HepG2 (cell line): Measurements from ENCODE around the gene IPO5. TPM values are rescaled to one million over a fixed set of nuclear protein-coding genes. Genes with fewer than 3 reads are reported as not detected.
A peak's percentile ranks its signal among the peaks of the same experiment; 100 is the strongest.

Experiments
- ATAC-seq: fragments of 200-7000 bp; cut with Tn5 transposase; 3 replicates; pipeline ENCODE4 v1.9.1; 2020; ENCODE audit warnings: mild to moderate bottlenecking, moderate library complexity
- BruUV-seq: library from RNA; stranded (reverse); fragments of 400-500 nt; replicated peaks from 2 replicates; lab custom pipeline; 2021; lab: Mats Ljungman, UMichigan
- CTCF ChIA-PET: fragments of 300-600 bp; formaldehyde crosslinking; extraction: SDS; loops from one replicate; lab custom pipeline; 2021; ENCODE audit warnings: low total read pairs, inconsistent platforms, low intra/inter-chr PET ratio; lab: Yijun Ruan, JAX
- POLR2A ChIA-PET: fragments of 350-600 bp; sonication (Branson Sonifier 250); formaldehyde crosslinking; loops from one replicate; lab custom pipeline; 2020; ENCODE audit warnings: antibody characterized with exemption, inconsistent platforms; lab: Yijun Ruan, JAX
- DNase-seq: peaks from one replicate; pipeline ENCODE4 v3.0.0-alpha.2; 2015; ENCODE audit warnings: low spot score
- FAIRE-seq: peaks from 3 replicates; lab custom pipeline; 2011; peaks lifted over from hg19 to GRCh38; lab: Jason Lieb, UNC
- H2AFZ ChIP-seq: one replicate; pipeline ENCODE4 v1.6.1; 2011; ENCODE audit warnings: low read length, inconsistent platforms
- H3K27ac ChIP-seq: fragments of 300-600 bp; 3 replicates; pipeline ENCODE4 v1.8.0; 2011; ENCODE audit warnings: mixed run types, mild to moderate bottlenecking, mixed read lengths, low read length, inconsistent platforms; ENCODE audit not compliant: insufficient read depth; ENCODE audit errors: extremely low read length
- H3K27me3 ChIP-seq, 2 experiments: fragments of 200-600 bp in 1 of 2; 2 replicates in 1 of 2; 3 replicates in 1 of 2; pipeline versions ENCODE4 v1.6.0 to v1.8.0; 2011; ENCODE audit warnings: low read length in 2 of 2, mild to moderate bottlenecking in 2 of 2, moderate library complexity in 2 of 2, inconsistent platforms in 1 of 2; ENCODE audit not compliant: insufficient read depth in 2 of 2, control insufficient read depth in 1 of 2
- H3K36me3 ChIP-seq, 2 experiments: fragments of 200-600 bp in 1 of 2; replicated peaks in 1 of 2; 2 replicates in 1 of 2; 3 replicates in 1 of 2; pipeline versions ENCODE4 v1.5.1 to v1.8.0; 2011; ENCODE audit warnings: low read length in 2 of 2, inconsistent platforms in 1 of 2; ENCODE audit not compliant: insufficient read depth in 2 of 2, control insufficient read depth in 1 of 2
- H3K4me1 ChIP-seq: 2 replicates; pipeline ENCODE4 v1.5.1; 2012; ENCODE audit warnings: low read length, inconsistent platforms; ENCODE audit not compliant: insufficient read depth
- H3K4me2 ChIP-seq: 2 replicates; pipeline ENCODE4 v1.6.0; 2011; ENCODE audit warnings: low read depth, low read length, inconsistent platforms
- H3K4me3 ChIP-seq, 3 experiments: fragments of 200-600 bp in 1 of 3; sonication (generic), shearing (Covaris generic) in 1 of 3; replicated peaks in 1 of 3; 2 replicates each; pipeline ENCODE4 v1.5.1; 2011 to 2016; ENCODE audit warnings: low read length in 3 of 3, inconsistent platforms in 2 of 3, low read depth in 2 of 3, mild to moderate bottlenecking in 2 of 3, control low read depth in 1 of 3, mixed read lengths in 1 of 3; ENCODE audit not compliant: insufficient read depth in 1 of 3
- H3K79me2 ChIP-seq: one replicate; pipeline ENCODE4 v1.6.1; 2011; ENCODE audit warnings: low read length, inconsistent platforms; ENCODE audit not compliant: insufficient read depth
- H3K9ac ChIP-seq: 2 replicates; pipeline ENCODE4 v1.6.0; 2011; ENCODE audit warnings: mild to moderate bottlenecking, low read depth, low read length, inconsistent platforms; ENCODE audit not compliant: insufficient read depth
- H3K9me3 ChIP-seq: 2 replicates; pipeline ENCODE4 v1.5.1; 2012; ENCODE audit warnings: mild to moderate bottlenecking, low read length
- H4K20me1 ChIP-seq: 2 replicates; pipeline ENCODE4 v1.6.0; 2011; ENCODE audit warnings: inconsistent platforms, mild to moderate bottlenecking, low read length, moderate library complexity; ENCODE audit not compliant: insufficient read depth
- CEBPB ChIP-seq: IDR thresholded peaks from 2 replicates; pipeline ENCODE4 v1.6.1; 2011; ENCODE audit warnings: low read depth, low read length, improper control_type of control experiment, borderline replicate concordance
- DMAP1 ChIP-seq: IDR thresholded peaks from 2 replicates; pipeline ENCODE4 v1.6.1; 2016
- HHEX ChIP-seq: IDR thresholded peaks from 2 replicates; pipeline ENCODE4 v1.6.1; 2016; ENCODE audit warnings: control low read depth
- THAP11 ChIP-seq: IDR thresholded peaks from 2 replicates; pipeline ENCODE4 v1.6.1; 2016; ENCODE audit warnings: missing biosample characterization, missing genetic modification reagents
- WGBS: methylation state at CpG from one replicate; pipeline ENCODE4 v1.1.6; 2017; ENCODE audit warnings: low lambda C conversion rate; 5-methylcytosine and 5-hydroxymethylcytosine counted together
- in situ Hi-C: cut with HindIII; loops from 2 replicates; pipeline ENCODE4 v1.10.0; 2017; ENCODE audit warnings: low pct_unique_long_range_greater_than_20kb; ENCODE audit not compliant: extremely low pct_ligation_motif_present
- intact Hi-C: fragments of 100-400 bp; cut with micrococcal nuclease; formaldehyde crosslinking; loops from one replicate; pipeline ENCODE4 v1.10.0; 2022; ENCODE audit not compliant: unreplicated experiment
- polyA plus RNA-seq, 8 experiments: library from polyadenylated mRNA; depleted of rRNA in 3 of 8; stranded (reverse) in 7 of 8; unstranded in 1 of 8; fragments of >200 nt; fragmentation: Illumina TruSeq in 4 of 8; extraction: Trizol in 4 of 8; gene quantifications; 2 replicates each; pipeline versions ENCODE4 v1.2.1 to v1.2.3, GENCODE V29; 2011 to 2016; ENCODE audit warnings: low read depth in 4 of 8, missing spikeins in 1 of 8, mixed read lengths in 1 of 8; ENCODE audit not compliant: insufficient read depth in 1 of 8
- total RNA-seq, 5 experiments: library from RNA; depleted of rRNA; stranded (reverse); fragments of >200 nt; fragmentation: Illumina TruSeq; extraction: Trizol; gene quantifications; 2 replicates each; pipeline ENCODE4 v1.2.3, GENCODE V29; 2016; ENCODE audit warnings: low read depth in 1 of 5
- TF ChIP-seq, protein P1 (sequence below): sonication (generic); formaldehyde crosslinking; IDR thresholded peaks from 2 replicates; pipeline ENCODE4 v1.8.1; 2023; ENCODE audit warnings: missing genetic modification reagents, inconsistent platforms, borderline replicate concordance

The IPO5 gene
- total and polyA plus RNA-seq, 2 of the 13 experiments (the other 11 are each of a cell fraction or from before 2014, with no cell fraction given) = 155 to 242 TPM

DNA sequence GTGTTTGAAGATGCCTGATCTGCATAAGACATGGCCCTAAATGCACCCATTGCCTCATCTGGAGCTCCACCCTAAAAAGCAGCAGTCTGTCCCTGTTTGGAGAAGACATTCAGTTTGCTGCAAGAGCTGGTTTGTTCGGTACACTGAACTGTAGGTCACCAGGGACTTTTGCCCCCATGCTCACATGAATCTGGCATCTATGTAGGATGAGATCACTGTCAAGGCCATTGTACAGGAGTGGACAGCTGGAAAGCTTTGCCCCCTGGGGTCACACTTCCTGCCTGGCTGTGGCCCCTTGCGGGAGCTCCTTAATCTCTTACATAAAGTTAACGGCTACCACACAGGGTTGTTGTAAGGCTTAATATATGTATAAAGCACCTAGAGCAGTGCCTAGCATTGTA is 73.0 kb downstream of the IPO5 start (continued):
- TF ChIP-seq HHEX (no peak), DMAP1 (CRISPR knock-in tag) (0 out of 2 replicates have a peak, but pooled peaks have one; percentile 49), THAP11 (CRISPR knock-in tag) (peak; percentile 60; the same call in 1 of the 2 replicates)
- TF ChIP-seq, all 625 proteins: peak for 212

DNA sequence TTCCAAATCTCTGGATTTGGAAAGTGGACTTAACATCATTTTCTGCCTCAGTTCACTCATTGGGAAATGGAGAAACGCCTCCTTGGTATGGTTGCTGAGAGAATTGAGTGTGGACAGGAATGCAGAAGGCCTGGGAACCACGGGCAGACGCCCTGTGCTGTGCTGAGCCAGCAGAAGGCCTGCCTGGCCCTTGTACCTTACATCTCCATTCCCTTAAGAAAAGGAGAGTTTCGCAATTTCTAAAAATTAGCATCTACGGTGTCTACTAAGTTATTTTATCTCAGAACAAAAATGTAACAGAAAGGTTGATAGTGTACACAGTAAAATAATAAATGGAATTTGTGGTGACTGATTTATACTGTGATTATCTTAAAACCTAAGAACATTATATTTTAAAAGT is 78.7 kb downstream of the IPO5 start:
- DNase-seq (no peak), ATAC-seq (no peak), FAIRE-seq (no peak)
- POLR2A ChIA-PET = no interaction called here
- CTCF ChIA-PET = no interaction called here
- no peak overlapping the region for H3K27ac ChIP-seq
- no peaks in the 10 kb centered on the region for H3K9me3 ChIP-seq
- H3K79me2 ChIP-seq = no peaks in the 10 kb centered on the region
- H3K36me3 ChIP-seq = no peaks in the 10 kb centered on the region
- H3K9ac ChIP-seq = no peak overlapping the region
- H3K27me3 ChIP-seq = no peaks in the 10 kb centered on the region
- no TSS peak for BruUV-seq
- 93% methylated on average over 5 of the region's 5 CpGs for WGBS
- H3K4me2 ChIP-seq = no peak overlapping the region
- H2AFZ ChIP-seq = no peak overlapping the region
- H3K4me1 ChIP-seq = peaks cover 75% of the 10 kb centered on the region
- H4K20me1 ChIP-seq = no peaks in the 10 kb centered on the region
- intact Hi-C loops (loop anchor here (5.0 kb wide), 1 partner anchor 70 kb away; no protein-coding TSS in a partner anchor), in situ Hi-C loops (no loop called here)
- TF ChIP-seq, protein P1, sequence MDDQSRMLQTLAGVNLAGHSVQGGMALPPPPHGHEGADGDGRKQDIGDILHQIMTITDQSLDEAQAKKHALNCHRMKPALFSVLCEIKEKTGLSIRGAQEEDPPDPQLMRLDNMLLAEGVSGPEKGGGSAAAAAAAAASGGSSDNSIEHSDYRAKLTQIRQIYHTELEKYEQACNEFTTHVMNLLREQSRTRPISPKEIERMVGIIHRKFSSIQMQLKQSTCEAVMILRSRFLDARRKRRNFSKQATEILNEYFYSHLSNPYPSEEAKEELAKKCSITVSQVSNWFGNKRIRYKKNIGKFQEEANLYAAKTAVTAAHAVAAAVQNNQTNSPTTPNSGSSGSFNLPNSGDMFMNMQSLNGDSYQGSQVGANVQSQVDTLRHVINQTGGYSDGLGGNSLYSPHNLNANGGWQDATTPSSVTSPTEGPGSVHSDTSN = no peak
- TF ChIP-seq CEBPB = peak; percentile 64; the same call in 1 of the 2 replicates
- H3K4me3 ChIP-seq = no peak overlapping the region
